GM23338 (cell line): ENCODE data around the gene EIF4A3. TPM values are rescaled to one million over a fixed set of nuclear protein-coding genes. Genes with fewer than 3 reads are reported as not detected.

Experiments
- ATAC-seq: fragments of 200-7000 bp; cut with Tn5 transposase; 3 replicates; pipeline ENCODE4 v1.9.1; 2020
- DNase-seq: peaks from one replicate; pipeline ENCODE4 v3.0.0-alpha.2; 2015; ENCODE audit warnings: low spot score
- H2AFZ ChIP-seq: fragments of 200-600 bp; sonication (generic); 2 replicates; pipeline ENCODE4 v1.8.0; 2016; ENCODE audit warnings: antibody characterized with exemption, mild to moderate bottlenecking, moderate library complexity
- H3F3A ChIP-seq: fragments of 200-600 bp; sonication (generic); replicated peaks from 2 replicates; pipeline ENCODE4 v1.8.0; 2017; ENCODE audit warnings: antibody characterized with exemption, mixed run types, low read depth
- H3K27ac ChIP-seq: fragments of 200-600 bp; sonication (generic); 2 replicates; pipeline ENCODE4 v1.6.1; 2016; ENCODE audit warnings: low read depth
- H3K27me3 ChIP-seq: fragments of 200-600 bp; sonication (generic); 2 replicates; pipeline ENCODE4 v1.8.0; 2016; ENCODE audit warnings: mild to moderate bottlenecking, mixed run types, moderate library complexity; ENCODE audit not compliant: insufficient read depth
- H3K36me3 ChIP-seq: fragments of 200-600 bp; sonication (generic); 2 replicates; pipeline ENCODE4 v1.8.0; 2016; ENCODE audit warnings: mild to moderate bottlenecking; ENCODE audit not compliant: insufficient read depth
- H3K4me1 ChIP-seq: fragments of 200-600 bp; sonication (generic); 2 replicates; pipeline ENCODE4 v1.8.0; 2016; ENCODE audit warnings: mild to moderate bottlenecking, moderate library complexity; ENCODE audit not compliant: insufficient read depth
- H3K4me2 ChIP-seq: fragments of 200-600 bp; sonication (generic); 2 replicates; pipeline ENCODE4 v1.7.1; 2017; ENCODE audit warnings: mixed run types
- H3K4me3 ChIP-seq: fragments of 200-600 bp; sonication (generic); 2 replicates; pipeline ENCODE4 v1.6.1; 2016; ENCODE audit warnings: mixed run types
- H3K79me2 ChIP-seq: fragments of 200-600 bp; sonication (generic); replicated peaks from 2 replicates; pipeline ENCODE4 v1.8.0; 2017; ENCODE audit warnings: mild to moderate bottlenecking; ENCODE audit not compliant: insufficient read depth
- H3K9me2 ChIP-seq: fragments of 200-600 bp; sonication (generic); 2 replicates; pipeline ENCODE4 v1.8.0; 2017; ENCODE audit not compliant: insufficient read depth
- H4K20me1 ChIP-seq: fragments of 200-600 bp; sonication (generic); replicated peaks from 2 replicates; pipeline ENCODE4 v1.8.0; 2017; ENCODE audit warnings: mild to moderate bottlenecking; ENCODE audit not compliant: insufficient read depth
- H3K27ac Mint-ChIP-seq: 2 replicates; pipeline ENCODE4 v1.8.0; 2020; ENCODE audit warnings: inconsistent platforms, mild to moderate bottlenecking, moderate library complexity, mixed read lengths
- H3K27me3 Mint-ChIP-seq: 3 replicates; pipeline ENCODE4 v1.8.0; 2022; ENCODE audit warnings: low read depth, mild to moderate bottlenecking, moderate library complexity, mixed read lengths, inconsistent platforms; ENCODE audit not compliant: insufficient read depth, poor library complexity
- H3K36me3 Mint-ChIP-seq: 3 replicates; pipeline ENCODE4 v1.8.0; 2021; ENCODE audit warnings: low read depth, mild to moderate bottlenecking, inconsistent platforms, moderate library complexity, mixed read lengths
- H3K4me1 Mint-ChIP-seq: 3 replicates; pipeline ENCODE4 v1.8.0; 2020; ENCODE audit warnings: mild to moderate bottlenecking, inconsistent platforms, mixed read lengths
- H3K4me3 Mint-ChIP-seq: 3 replicates; pipeline ENCODE4 v1.8.0; 2021; ENCODE audit warnings: moderate library complexity, mild to moderate bottlenecking, inconsistent platforms, mixed read lengths
- H3K9me3 Mint-ChIP-seq: 3 replicates; pipeline ENCODE4 v1.8.0; 2020; ENCODE audit warnings: moderate library complexity, mild to moderate bottlenecking, inconsistent platforms, mixed read lengths
- EZH2phosphoT487 ChIP-seq: fragments of 200-600 bp; sonication (generic); IDR thresholded peaks from one replicate; pipeline ENCODE4 v1.8.1; 2018; ENCODE audit warnings: antibody characterized with exemption; ENCODE audit not compliant: unreplicated experiment
- JUNB ChIP-seq: IDR thresholded peaks from one replicate; pipeline ENCODE4 v1.6.1; 2016; ENCODE audit warnings: antibody characterized with exemption; ENCODE audit not compliant: unreplicated experiment
- POLR2AphosphoS5 ChIP-seq: IDR thresholded peaks from 2 replicates; pipeline ENCODE4 v1.6.1; 2016; ENCODE audit warnings: antibody characterized with exemption, low read depth
- ZNF331 ChIP-seq: fragments of 250-450 bp; sonication (Bioruptor Pico); IDR thresholded peaks from 2 replicates; pipeline ENCODE4 v1.5.0; 2020; ENCODE audit warnings: low read depth, mild to moderate bottlenecking, moderate library complexity
- polyA plus RNA-seq: library from polyadenylated mRNA; unstranded; fragments of >200 nt; fragmentation: Nextera tagmentation; extraction: Ambion mirVana; gene quantifications from 2 replicates; pipeline ENCODE4 v1.2.1, GENCODE V29; 2016
- total RNA-seq: library from RNA; depleted of rRNA; stranded (reverse); fragments of >200 nt; shearing (Covaris generic); gene quantifications from 2 replicates; pipeline ENCODE4 v1.2.3, GENCODE V29; 2014
- TF ChIP-seq, protein P1 (sequence below): fragments of 250-450 bp; sonication (Bioruptor Pico); IDR thresholded peaks from 2 replicates; pipeline ENCODE4 v1.5.0; 2020; ENCODE audit warnings: mild to moderate bottlenecking, moderate library complexity
- TF ChIP-seq, protein P2 (sequence below): IDR thresholded peaks from 2 replicates; pipeline ENCODE4 v1.6.1; 2016; ENCODE audit warnings: antibody characterized with exemption
- TF ChIP-seq, protein P3 (sequence below), 2 experiments: fragments of 200-600 bp in 1 of 2; sonication (generic) in 1 of 2; conservative IDR thresholded peaks; 2 replicates each; pipeline versions ENCODE4 v1.5.1 to v1.6.1; 2016 to 2017; ENCODE audit warnings: antibody characterized with exemption in 2 of 2, low read depth in 2 of 2, mild to moderate bottlenecking in 2 of 2, moderate library complexity in 1 of 2

Gene EIF4A3
- total and polyA plus RNA-seq, 2 experiments from 2014 or later: 146 to 156 TPM

DNA sequence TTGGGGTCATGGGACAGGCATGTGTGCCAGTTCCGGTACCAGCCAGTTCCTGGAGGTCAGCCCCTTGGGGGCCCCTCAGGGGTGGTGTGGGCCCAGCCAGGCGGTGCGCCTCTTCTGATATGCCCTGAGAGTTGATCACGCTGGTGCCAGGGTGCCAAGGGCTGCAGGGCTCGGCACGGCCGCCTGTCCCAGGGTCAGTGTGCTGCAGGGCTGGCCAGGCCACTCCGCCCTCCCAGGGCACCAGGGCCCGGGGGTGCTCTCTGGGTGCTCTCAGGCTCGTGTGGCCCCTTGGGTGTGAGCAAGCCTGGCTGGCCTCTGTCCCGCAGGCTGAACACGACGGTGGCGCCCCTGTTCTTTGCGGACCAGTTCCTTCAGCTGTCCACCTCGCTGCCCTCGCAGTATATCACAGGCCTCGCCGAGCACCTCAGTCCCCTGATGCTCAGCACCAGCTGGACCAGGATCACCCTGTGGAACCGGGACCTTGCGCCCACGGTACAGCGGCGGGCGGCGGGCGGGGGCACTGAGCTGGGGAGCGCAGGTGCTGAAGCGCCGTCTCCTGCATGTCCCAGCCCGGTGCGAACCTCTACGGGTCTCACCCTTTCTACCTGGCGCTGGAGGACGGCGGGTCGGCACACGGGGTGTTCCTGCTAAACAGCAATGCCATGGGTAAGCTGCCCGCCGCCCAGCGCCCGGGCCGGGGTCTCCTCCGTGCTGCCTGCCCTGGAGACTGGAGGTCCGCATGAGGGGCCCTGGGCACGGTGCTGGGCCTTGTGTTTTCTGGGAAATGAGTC, 39.5 kb downstream of the EIF4A3 start (continued):
- TF ChIP-seq, protein P1, sequence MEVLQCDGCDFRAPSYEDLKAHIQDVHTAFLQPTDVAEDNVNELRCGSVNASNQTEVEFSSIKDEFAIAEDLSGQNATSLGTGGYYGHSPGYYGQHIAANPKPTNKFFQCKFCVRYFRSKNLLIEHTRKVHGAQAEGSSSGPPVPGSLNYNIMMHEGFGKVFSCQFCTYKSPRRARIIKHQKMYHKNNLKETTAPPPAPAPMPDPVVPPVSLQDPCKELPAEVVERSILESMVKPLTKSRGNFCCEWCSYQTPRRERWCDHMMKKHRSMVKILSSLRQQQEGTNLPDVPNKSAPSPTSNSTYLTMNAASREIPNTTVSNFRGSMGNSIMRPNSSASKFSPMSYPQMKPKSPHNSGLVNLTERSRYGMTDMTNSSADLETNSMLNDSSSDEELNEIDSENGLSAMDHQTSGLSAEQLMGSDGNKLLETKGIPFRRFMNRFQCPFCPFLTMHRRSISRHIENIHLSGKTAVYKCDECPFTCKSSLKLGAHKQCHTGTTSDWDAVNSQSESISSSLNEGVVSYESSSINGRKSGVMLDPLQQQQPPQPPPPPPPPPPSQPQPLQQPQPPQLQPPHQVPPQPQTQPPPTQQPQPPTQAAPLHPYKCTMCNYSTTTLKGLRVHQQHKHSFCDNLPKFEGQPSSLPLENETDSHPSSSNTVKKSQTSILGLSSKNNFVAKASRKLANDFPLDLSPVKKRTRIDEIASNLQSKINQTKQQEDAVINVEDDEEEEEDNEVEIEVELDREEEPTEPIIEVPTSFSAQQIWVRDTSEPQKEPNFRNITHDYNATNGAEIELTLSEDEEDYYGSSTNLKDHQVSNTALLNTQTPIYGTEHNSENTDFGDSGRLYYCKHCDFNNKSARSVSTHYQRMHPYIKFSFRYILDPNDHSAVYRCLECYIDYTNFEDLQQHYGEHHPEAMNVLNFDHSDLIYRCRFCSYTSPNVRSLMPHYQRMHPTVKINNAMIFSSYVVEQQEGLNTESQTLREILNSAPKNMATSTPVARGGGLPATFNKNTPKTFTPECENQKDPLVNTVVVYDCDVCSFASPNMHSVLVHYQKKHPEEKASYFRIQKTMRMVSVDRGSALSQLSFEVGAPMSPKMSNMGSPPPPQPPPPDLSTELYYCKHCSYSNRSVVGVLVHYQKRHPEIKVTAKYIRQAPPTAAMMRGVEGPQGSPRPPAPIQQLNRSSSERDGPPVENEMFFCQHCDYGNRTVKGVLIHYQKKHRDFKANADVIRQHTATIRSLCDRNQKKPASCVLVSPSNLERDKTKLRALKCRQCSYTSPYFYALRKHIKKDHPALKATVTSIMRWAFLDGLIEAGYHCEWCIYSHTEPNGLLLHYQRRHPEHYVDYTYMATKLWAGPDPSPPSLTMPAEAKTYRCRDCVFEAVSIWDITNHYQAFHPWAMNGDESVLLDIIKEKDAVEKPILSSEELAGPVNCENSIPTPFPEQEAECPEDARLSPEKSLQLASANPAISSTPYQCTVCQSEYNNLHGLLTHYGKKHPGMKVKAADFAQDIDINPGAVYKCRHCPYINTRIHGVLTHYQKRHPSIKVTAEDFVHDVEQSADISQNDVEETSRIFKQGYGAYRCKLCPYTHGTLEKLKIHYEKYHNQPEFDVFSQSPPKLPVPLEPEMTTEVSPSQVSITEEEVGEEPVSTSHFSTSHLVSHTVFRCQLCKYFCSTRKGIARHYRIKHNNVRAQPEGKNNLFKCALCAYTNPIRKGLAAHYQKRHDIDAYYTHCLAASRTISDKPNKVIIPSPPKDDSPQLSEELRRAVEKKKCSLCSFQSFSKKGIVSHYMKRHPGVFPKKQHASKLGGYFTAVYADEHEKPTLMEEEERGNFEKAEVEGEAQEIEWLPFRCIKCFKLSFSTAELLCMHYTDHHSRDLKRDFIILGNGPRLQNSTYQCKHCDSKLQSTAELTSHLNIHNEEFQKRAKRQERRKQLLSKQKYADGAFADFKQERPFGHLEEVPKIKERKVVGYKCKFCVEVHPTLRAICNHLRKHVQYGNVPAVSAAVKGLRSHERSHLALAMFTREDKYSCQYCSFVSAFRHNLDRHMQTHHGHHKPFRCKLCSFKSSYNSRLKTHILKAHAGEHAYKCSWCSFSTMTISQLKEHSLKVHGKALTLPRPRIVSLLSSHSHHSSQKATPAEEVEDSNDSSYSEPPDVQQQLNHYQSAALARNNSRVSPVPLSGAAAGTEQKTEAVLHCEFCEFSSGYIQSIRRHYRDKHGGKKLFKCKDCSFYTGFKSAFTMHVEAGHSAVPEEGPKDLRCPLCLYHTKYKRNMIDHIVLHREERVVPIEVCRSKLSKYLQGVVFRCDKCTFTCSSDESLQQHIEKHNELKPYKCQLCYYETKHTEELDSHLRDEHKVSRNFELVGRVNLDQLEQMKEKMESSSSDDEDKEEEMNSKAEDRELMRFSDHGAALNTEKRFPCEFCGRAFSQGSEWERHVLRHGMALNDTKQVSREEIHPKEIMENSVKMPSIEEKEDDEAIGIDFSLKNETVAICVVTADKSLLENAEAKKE (CRISPR knock-in tag): no peak
- TF ChIP-seq EZH2phosphoT487: no peak
- no peak for TF ChIP-seq ZNF331 (CRISPR knock-in tag)

DNA sequence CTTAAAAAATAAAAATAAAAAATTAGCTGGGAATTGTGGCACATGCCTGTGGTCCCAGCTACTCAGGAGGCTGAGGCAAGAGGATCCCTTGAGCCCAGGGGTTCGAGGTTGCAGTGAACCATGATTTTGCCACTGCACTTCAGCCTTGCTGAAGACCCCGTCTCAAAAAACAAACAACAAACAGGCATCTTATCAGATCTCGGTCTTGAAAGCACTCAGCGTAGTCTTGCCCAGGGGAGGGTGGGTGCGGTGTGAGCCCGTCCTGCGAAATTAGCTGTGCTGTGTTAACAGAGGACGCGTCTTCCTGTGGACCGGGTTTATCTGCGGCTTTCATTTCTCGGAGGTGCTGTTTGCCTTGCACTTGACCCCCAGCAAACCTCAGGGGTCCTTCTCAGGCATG, 40.2 kb downstream of the EIF4A3 start:
- no peaks in the 10 kb centered on the region; the same call in 1 of the 3 replicates for H3K9me3 Mint-ChIP-seq
- no peaks in the 10 kb centered on the region for H4K20me1 ChIP-seq
- no peaks in the 10 kb centered on the region for H3K36me3 ChIP-seq
- peaks cover 3% of the 10 kb centered on the region; the same call in 2 of the 3 replicates for H3K36me3 Mint-ChIP-seq
- H3K79me2 ChIP-seq: 0 out of 2 replicates have a peak, but pooled peaks cover 5% of the 10 kb centered on the region
- H3K4me2 ChIP-seq: no peak overlapping the region
- H3K4me3 ChIP-seq: no peak overlapping the region
- TF ChIP-seq, protein P2, sequence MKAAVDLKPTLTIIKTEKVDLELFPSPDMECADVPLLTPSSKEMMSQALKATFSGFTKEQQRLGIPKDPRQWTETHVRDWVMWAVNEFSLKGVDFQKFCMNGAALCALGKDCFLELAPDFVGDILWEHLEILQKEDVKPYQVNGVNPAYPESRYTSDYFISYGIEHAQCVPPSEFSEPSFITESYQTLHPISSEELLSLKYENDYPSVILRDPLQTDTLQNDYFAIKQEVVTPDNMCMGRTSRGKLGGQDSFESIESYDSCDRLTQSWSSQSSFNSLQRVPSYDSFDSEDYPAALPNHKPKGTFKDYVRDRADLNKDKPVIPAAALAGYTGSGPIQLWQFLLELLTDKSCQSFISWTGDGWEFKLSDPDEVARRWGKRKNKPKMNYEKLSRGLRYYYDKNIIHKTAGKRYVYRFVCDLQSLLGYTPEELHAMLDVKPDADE: no peak
- TF ChIP-seq, protein P3, sequence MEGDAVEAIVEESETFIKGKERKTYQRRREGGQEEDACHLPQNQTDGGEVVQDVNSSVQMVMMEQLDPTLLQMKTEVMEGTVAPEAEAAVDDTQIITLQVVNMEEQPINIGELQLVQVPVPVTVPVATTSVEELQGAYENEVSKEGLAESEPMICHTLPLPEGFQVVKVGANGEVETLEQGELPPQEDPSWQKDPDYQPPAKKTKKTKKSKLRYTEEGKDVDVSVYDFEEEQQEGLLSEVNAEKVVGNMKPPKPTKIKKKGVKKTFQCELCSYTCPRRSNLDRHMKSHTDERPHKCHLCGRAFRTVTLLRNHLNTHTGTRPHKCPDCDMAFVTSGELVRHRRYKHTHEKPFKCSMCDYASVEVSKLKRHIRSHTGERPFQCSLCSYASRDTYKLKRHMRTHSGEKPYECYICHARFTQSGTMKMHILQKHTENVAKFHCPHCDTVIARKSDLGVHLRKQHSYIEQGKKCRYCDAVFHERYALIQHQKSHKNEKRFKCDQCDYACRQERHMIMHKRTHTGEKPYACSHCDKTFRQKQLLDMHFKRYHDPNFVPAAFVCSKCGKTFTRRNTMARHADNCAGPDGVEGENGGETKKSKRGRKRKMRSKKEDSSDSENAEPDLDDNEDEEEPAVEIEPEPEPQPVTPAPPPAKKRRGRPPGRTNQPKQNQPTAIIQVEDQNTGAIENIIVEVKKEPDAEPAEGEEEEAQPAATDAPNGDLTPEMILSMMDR (conservative IDR thresholded peaks at IDR 0.05; ENCODE audit: low read depth in 2 of 2): no peak
- no peak for TF ChIP-seq JUNB
- no peak for TF ChIP-seq POLR2AphosphoS5
- no peaks in the 10 kb centered on the region for H3F3A ChIP-seq
- H3K4me1 Mint-ChIP-seq: peaks cover 26% of the 10 kb centered on the region
- DNase-seq: no peak
- no peaks in the 10 kb centered on the region for H3K9me2 ChIP-seq
- no peak for ATAC-seq
- H3K4me1 ChIP-seq: peaks cover 7% of the 10 kb centered on the region; the same call in 1 of the 2 replicates
- H3K27ac Mint-ChIP-seq: no peak overlapping the region
- no peak overlapping the region for H2AFZ ChIP-seq
- no peak overlapping the region for H3K27ac ChIP-seq
- H3K27me3 Mint-ChIP-seq: peaks cover 7% of the 10 kb centered on the region
- H3K4me3 Mint-ChIP-seq: no peak overlapping the region
- H3K27me3 ChIP-seq: no peaks in the 10 kb centered on the region
